Measurements from ENCODE around the gene BSN. TPM values are rescaled to one million over a fixed set of nuclear protein-coding genes. Genes with fewer than 3 reads are reported as not detected.

The BSN gene
- polyA plus RNA-seq, 1 experiment, result 0.04 TPM

DNA sequence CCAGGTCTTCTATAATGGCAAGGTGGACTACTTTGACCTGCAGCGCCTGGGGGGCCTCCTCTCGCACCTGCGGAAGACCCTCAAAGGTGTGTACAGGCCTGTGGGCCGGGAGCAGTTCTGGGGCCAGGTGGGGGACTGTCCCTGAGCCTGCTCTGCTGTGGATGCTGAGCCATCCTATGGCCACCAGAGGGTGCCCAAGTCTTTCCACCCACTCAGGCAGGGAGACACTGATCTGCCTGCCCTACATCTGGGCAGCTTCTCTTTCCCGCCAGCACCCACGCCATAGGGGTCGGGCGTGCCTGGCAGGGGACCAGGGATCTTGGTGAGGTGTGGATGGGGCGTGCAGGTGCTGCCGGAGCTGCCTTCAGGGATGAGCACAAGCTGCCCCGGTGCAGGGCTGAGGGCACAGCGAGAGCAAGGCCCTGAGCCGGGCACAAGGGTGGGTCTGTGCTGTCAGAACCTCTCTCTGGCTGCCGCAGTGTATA is 149.2 kb downstream of the BSN start:
- POLR2A ChIA-PET, result no interaction called here
- Histone ChIP-seq H3K27me3 (ENCODE audit: control insufficient read depth, insufficient read depth, low read length) (no peaks in the 10 kb centered on the region), H3K4me3 (ENCODE audit: low read depth, low read length) (no peak overlapping the region), H3K36me3 (ENCODE audit: control insufficient read depth, insufficient read depth, low read length) (peaks cover 43% of the 10 kb centered on the region)
- TF ChIP-seq, protein P1, sequence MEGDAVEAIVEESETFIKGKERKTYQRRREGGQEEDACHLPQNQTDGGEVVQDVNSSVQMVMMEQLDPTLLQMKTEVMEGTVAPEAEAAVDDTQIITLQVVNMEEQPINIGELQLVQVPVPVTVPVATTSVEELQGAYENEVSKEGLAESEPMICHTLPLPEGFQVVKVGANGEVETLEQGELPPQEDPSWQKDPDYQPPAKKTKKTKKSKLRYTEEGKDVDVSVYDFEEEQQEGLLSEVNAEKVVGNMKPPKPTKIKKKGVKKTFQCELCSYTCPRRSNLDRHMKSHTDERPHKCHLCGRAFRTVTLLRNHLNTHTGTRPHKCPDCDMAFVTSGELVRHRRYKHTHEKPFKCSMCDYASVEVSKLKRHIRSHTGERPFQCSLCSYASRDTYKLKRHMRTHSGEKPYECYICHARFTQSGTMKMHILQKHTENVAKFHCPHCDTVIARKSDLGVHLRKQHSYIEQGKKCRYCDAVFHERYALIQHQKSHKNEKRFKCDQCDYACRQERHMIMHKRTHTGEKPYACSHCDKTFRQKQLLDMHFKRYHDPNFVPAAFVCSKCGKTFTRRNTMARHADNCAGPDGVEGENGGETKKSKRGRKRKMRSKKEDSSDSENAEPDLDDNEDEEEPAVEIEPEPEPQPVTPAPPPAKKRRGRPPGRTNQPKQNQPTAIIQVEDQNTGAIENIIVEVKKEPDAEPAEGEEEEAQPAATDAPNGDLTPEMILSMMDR (IDR thresholded peaks at IDR 0.05; ENCODE audit: insufficient read depth, low read depth, low read length), result peak; percentile 93
- CTCF ChIA-PET, result interaction anchor here (0.7 to 4.9 kb wide), 7 partner anchors 8 to 164 kb away, joined by 3 to 31 read pairs (median 4); no protein-coding TSS in a partner anchor
- DNase-seq (ENCODE audit: low read depth), result no peak

DNA sequence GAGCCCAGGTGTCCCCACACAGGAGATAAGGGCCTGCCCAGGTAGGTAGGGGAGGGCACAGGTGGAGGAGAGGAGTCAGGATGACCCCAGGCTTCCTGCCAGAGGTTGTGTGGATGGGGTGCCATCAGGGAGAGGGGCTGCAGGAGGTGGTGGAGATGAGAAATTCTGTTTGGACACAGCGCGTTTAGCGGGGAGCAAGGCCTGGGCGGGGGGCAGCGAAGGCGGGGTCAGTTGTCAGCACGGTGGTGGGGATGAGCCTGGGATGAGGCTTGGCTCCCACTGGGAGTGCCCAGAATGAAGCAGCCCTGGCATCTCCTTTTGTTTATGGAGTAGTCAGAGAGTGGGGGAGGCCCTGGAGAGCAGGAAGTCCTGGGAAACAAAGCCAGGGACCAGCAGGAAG is 149.7 kb downstream of the BSN start:
- no peak for DNase-seq (ENCODE audit: low read depth)
- CTCF ChIA-PET, result interaction anchor here (0.7 to 4.9 kb wide), 6 partner anchors 11 to 165 kb away, joined by 3 to 31 read pairs (median 6); no protein-coding TSS in a partner anchor
- POLR2A ChIA-PET, result no interaction called here
- H3K36me3 ChIP-seq (ENCODE audit: control insufficient read depth, insufficient read depth, low read length), result peaks cover 41% of the 10 kb centered on the region
- H3K4me3 ChIP-seq (ENCODE audit: low read depth, low read length), result no peak overlapping the region
- no peaks in the 10 kb centered on the region for H3K27me3 ChIP-seq (ENCODE audit: control insufficient read depth, insufficient read depth, low read length)
- TF ChIP-seq, protein P1 (IDR thresholded peaks at IDR 0.05; ENCODE audit: insufficient read depth, low read depth, low read length), result no peak

DNA sequence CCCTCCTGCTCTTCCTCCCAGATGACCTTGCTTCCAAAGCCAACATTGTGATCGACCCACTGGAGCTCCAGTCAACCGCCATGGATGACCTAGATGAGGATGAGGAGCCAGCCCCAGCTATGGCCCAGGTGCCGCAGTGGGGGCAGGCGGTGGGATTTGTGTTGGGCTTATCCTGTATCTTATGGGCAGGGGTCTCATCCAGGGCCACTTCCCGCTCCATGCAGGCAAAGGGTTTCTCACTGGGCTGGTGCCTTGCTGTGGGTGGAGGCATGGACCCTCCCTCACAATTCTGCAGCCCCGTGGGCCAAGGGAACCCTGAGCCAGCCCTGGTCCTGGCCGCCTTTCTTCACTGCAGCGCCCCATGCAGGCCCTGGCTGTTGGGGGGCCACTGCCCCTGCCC is 150.4 kb downstream of the BSN start:
- H3K4me3 ChIP-seq (ENCODE audit: low read depth, low read length), result no peak overlapping the region
- ChIA-PET POLR2A (no interaction called here), CTCF (interaction anchor here (1.6 to 4.9 kb wide), 3 partner anchors 11 to 165 kb away, joined by 4 to 31 read pairs (median 11); no protein-coding TSS in a partner anchor)
- H3K27me3 ChIP-seq (ENCODE audit: control insufficient read depth, insufficient read depth, low read length), result no peaks in the 10 kb centered on the region
- H3K36me3 ChIP-seq (ENCODE audit: control insufficient read depth, insufficient read depth, low read length), result peaks cover 38% of the 10 kb centered on the region
- TF ChIP-seq, protein P1 (IDR thresholded peaks at IDR 0.05; ENCODE audit: insufficient read depth, low read depth, low read length), result no peak
- DNase-seq (ENCODE audit: low read depth), result no peak

DNA sequence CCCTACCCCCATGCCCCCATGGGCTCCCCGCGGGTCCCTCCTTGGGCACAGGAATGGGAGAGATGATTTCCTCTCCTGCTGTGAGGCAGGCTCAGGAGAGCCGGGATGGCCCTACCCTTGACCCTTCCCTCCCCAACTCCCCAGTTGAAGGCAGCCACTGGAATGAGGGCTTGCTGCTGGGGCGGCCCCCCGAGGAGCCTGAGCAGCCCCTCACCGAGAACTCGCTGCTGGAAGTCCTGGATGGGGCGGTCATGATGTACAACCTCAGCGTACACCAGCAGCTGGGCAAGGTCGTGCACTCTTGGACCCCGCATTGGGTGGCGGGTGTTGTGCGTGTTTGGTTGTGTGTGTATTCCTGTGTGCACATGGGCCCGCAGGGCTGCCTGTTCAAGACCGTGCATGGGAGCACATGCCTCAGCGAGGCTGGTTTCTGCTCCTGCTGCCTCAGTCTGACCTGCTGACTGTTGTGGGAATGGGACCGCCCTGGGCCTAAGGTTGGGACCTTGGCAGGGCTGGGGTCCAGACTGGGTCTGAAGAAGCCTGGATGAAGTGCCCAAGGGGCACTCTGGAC is 151.2 kb downstream of the BSN start:
- no peak overlapping the region for H3K4me3 ChIP-seq (ENCODE audit: low read depth, low read length)
- CTCF ChIA-PET, result no interaction called here
- peaks cover 31% of the 10 kb centered on the region for H3K36me3 ChIP-seq (ENCODE audit: control insufficient read depth, insufficient read depth, low read length)
- DNase-seq (ENCODE audit: low read depth), result no peak
- POLR2A ChIA-PET, result no interaction called here
- H3K27me3 ChIP-seq (ENCODE audit: control insufficient read depth, insufficient read depth, low read length), result no peaks in the 10 kb centered on the region
- TF ChIP-seq, protein P1 (IDR thresholded peaks at IDR 0.05; ENCODE audit: insufficient read depth, low read depth, low read length), result no peak

DNA sequence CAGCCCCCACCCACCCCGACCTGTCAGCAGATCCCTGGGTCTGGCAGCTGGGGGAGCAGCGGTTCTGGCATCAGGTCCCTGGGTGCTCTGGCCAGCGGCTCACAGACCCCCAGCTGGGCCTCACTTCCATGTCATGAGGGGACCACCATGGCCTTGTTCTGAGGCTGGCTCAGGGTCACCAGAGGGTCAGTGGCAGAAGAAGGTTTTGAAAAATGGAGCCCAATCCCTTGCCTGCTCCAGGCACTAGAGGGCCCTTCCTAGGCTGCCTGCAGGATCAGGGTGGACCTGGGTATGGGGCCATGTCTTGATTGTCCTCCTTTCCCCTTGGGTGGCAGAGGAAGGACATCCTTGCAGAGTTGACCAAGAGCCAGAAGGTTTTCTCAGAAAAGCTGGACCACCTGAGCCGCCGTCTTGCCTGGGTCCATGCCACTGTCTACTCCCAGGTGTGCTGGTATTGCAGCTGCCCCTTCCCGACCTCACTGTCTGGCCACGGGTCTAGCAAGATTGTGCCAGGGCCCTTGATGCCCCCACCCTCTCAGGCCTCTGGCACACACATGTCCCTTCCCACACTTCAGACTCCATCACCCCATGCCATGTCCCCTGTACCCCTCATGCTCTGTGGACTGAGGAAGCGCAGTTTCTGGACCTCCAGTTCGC is 152.3 kb downstream of the BSN start:
- POLR2A ChIA-PET, result no interaction called here
- CTCF ChIA-PET, result no interaction called here
- H3K36me3 ChIP-seq (ENCODE audit: control insufficient read depth, insufficient read depth, low read length), result peaks cover 26% of the 10 kb centered on the region

More for the DNA sequence above, 152.3 kb downstream of the BSN start:
- no peak for DNase-seq (ENCODE audit: low read depth)
- H3K27me3 ChIP-seq (ENCODE audit: control insufficient read depth, insufficient read depth, low read length), result no peaks in the 10 kb centered on the region
- TF ChIP-seq, protein P1 (IDR thresholded peaks at IDR 0.05; ENCODE audit: insufficient read depth, low read depth, low read length), result no peak
- no peak overlapping the region for H3K4me3 ChIP-seq (ENCODE audit: low read depth, low read length)

All from BJ (cell line).